ENCODE data around the gene VSIG8. TPM values are rescaled to one million over a fixed set of nuclear protein-coding genes. Genes with fewer than 3 reads are reported as not detected.

Gene VSIG8
- total RNA-seq, 1 donor = not detected

- no peak overlapping the region for H3K4me3 ChIP-seq (ENCODE audit: low read depth, low read length)
- no peak for DNase-seq (ENCODE audit: low read depth)
- TF ChIP-seq, protein P1, sequence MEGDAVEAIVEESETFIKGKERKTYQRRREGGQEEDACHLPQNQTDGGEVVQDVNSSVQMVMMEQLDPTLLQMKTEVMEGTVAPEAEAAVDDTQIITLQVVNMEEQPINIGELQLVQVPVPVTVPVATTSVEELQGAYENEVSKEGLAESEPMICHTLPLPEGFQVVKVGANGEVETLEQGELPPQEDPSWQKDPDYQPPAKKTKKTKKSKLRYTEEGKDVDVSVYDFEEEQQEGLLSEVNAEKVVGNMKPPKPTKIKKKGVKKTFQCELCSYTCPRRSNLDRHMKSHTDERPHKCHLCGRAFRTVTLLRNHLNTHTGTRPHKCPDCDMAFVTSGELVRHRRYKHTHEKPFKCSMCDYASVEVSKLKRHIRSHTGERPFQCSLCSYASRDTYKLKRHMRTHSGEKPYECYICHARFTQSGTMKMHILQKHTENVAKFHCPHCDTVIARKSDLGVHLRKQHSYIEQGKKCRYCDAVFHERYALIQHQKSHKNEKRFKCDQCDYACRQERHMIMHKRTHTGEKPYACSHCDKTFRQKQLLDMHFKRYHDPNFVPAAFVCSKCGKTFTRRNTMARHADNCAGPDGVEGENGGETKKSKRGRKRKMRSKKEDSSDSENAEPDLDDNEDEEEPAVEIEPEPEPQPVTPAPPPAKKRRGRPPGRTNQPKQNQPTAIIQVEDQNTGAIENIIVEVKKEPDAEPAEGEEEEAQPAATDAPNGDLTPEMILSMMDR (IDR thresholded peaks at IDR 0.05; ENCODE audit: insufficient read depth, low read depth, low read length) = no peak
Observed at GRCh38 chr1:159828581-159829272, 33.7 kb downstream of the VSIG8 start.

- no peak overlapping the region for H3K4me3 ChIP-seq (ENCODE audit: low read depth, low read length)
- TF ChIP-seq, protein P1 (IDR thresholded peaks at IDR 0.05; ENCODE audit: insufficient read depth, low read depth, low read length) = no peak
- no peak for DNase-seq (ENCODE audit: low read depth)
Observed at GRCh38 chr1:159828176-159828575, 34.3 kb downstream of the VSIG8 start.

GRCh38 chr1:159827549-159827948, 34.9 kb downstream of the VSIG8 start:
- H3K4me3 ChIP-seq (ENCODE audit: low read depth, low read length) = no peak overlapping the region
- DNase-seq (ENCODE audit: low read depth) = no peak
- TF ChIP-seq, protein P1 (IDR thresholded peaks at IDR 0.05; ENCODE audit: insufficient read depth, low read depth, low read length) = no peak

GRCh38 chr1:159827102-159827490, 35.4 kb downstream of the VSIG8 start:
- no peak for DNase-seq (ENCODE audit: low read depth)
- no peak overlapping the region for H3K4me3 ChIP-seq (ENCODE audit: low read depth, low read length)
- TF ChIP-seq, protein P1 (IDR thresholded peaks at IDR 0.05; ENCODE audit: insufficient read depth, low read depth, low read length) = no peak

DNA sequence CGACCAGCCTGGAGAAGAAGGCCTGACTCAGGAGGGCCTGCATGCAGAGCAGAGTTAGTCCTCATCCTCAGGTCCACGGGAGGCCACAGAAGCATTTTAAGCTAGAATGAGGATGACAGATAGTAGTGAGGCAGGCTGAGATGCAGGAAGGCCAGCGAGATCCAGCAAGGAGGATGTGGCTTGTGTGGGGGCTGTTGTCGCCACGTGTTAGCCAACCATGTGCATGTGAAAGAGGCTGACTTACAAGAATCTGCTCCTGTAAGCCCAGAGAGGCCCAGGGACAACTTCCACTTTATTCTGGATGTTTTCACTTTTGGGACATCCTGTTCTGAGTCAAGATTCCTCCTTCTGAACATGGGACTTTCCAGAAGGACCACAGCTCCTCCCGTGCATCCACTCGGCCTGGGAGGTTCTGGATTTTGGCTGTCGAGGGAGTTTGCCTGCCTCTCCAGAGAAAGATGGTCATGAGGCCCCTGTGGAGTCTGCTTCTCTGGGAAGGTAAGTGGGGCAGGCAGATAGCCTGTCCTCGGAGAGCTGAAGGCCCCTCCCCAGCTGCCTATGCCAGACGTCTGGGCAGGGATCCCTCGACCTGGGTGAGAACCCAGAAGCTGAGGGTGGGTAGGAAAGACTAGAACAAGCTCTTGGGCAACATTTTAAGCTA, 35.9 kb downstream of the VSIG8 start, which contains the start of gene SLAMF8:
SLAMF8 (plus strand) TSS at position 433 of the 661 bp plus-strand sequence; CDS start at position 459, 26 bp downstream.
- H3K4me3 ChIP-seq (ENCODE audit: low read depth, low read length) = no peak within 1 kb of the TSS
- DNase-seq (ENCODE audit: low read depth) = peak; percentile 20
- TF ChIP-seq, protein P1 (IDR thresholded peaks at IDR 0.05; ENCODE audit: insufficient read depth, low read depth, low read length) = no peak

GRCh38 chr1:159825564-159825963, 36.9 kb downstream of the VSIG8 start:
- no peak overlapping the region for H3K4me3 ChIP-seq (ENCODE audit: low read depth, low read length)
- TF ChIP-seq, protein P1 (IDR thresholded peaks at IDR 0.05; ENCODE audit: insufficient read depth, low read depth, low read length) = no peak
- no peak for DNase-seq (ENCODE audit: low read depth)
